Measurements from ENCODE around the gene CYSLTR2.

CYSLTR2 gene

DNA sequence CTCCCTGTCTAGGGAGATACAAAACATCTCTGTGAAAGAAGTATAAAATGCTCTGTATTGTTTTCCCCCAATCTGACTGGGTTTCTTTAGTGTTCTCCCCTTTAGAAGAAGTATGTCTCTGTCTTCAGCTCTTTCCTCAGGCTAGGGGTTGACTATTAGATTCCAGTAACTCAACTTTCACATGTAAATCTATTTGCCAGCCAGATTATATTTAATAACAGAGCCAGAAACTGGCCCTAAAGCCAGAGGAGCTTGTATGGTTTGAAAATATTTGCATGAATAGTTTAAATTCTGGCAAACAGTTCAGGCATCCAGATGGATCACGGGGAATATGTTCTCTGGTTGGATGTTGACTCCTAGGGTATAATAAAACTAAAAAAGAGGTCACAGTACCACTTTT lies 22.3 kb upstream of the CYSLTR2 start:
- CTCF ChIA-PET: interaction anchor here (1.7 kb wide), 1 partner anchor 10 kb away, joined by 5 read pairs; no protein-coding TSS in a partner anchor
- POLR2A ChIA-PET: no interaction called here
- TF ChIP-seq, protein P1, sequence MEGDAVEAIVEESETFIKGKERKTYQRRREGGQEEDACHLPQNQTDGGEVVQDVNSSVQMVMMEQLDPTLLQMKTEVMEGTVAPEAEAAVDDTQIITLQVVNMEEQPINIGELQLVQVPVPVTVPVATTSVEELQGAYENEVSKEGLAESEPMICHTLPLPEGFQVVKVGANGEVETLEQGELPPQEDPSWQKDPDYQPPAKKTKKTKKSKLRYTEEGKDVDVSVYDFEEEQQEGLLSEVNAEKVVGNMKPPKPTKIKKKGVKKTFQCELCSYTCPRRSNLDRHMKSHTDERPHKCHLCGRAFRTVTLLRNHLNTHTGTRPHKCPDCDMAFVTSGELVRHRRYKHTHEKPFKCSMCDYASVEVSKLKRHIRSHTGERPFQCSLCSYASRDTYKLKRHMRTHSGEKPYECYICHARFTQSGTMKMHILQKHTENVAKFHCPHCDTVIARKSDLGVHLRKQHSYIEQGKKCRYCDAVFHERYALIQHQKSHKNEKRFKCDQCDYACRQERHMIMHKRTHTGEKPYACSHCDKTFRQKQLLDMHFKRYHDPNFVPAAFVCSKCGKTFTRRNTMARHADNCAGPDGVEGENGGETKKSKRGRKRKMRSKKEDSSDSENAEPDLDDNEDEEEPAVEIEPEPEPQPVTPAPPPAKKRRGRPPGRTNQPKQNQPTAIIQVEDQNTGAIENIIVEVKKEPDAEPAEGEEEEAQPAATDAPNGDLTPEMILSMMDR (IDR thresholded peaks at IDR 0.05; ENCODE audit: control extremely low read depth, extremely low read depth, low read depth, missing control alignments): no peak
- DNase-seq (ENCODE audit: extremely low spot score): no peak

DNA sequence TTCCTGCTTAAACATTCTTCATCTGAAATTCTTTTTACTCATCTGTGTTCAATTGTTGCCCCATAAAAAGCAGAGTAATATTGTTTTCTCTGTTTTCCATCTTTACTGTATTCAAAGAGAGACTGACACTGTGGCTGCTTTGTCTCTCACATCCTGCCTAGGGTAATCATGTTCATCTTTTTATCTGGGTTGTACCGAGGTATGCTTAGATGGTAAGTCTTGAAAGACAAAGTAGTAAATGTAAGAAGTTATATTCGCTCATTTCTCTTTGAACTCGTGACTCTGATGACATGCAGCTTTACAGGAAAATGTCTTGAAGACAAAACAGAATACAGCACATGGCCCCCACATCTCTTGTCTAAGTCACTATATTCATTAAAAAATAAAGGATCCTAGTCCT lies 20.0 kb upstream of the CYSLTR2 start:
- DNase-seq (ENCODE audit: extremely low spot score): no peak
- ChIA-PET CTCF (interaction anchor here (1.6 kb wide), 1 partner anchor 135 kb away, joined by 3 read pairs; no protein-coding TSS in a partner anchor), POLR2A (no interaction called here)
- TF ChIP-seq, protein P1 (IDR thresholded peaks at IDR 0.05; ENCODE audit: control extremely low read depth, extremely low read depth, low read depth, missing control alignments): no peak

DNA sequence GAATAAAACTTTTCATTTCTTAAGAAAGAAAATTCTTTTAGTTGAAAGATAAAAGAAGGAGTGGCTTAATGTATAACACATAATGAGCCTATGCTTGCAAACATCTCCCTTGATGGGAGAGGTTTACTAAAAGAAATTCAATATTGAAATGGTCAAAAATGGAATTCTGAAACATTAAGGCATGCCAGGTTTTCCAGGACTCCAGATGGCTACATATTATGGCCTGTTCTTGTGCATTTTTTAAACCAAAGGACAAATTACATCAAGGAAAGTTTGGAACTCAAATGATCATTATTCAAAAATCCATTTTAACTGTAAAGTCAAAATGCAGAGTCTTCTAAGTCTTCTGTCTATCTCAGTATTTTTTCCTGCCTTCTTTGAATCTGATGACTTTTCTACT lies 19.1 kb upstream of the CYSLTR2 start:
- CTCF ChIA-PET: no interaction called here
- TF ChIP-seq, protein P1 (IDR thresholded peaks at IDR 0.05; ENCODE audit: control extremely low read depth, extremely low read depth, low read depth, missing control alignments): no peak
- POLR2A ChIA-PET: no interaction called here
- no peak for DNase-seq (ENCODE audit: extremely low spot score)

DNA sequence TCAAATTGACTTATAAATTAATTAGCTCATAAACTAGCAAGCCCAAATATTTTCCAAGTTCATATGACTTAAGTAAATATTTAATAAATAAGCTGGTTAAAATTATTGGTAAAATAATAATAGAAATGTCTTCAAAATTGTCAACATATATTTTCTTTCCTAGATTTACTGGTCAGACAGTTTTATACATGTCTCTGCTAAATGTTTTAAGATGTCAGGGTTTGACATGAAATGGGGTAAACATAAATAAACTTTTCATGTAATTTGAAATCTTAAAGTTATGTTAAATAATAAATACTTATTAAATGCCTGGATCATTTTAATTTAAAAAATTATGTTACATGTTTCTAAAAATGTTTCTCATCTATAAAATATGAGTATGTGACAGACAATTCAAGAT lies 18.3 kb upstream of the CYSLTR2 start:
- CTCF ChIA-PET: interaction anchor here (0.7 kb wide), 1 partner anchor 10 kb away, joined by 3 read pairs; no protein-coding TSS in a partner anchor
- POLR2A ChIA-PET: no interaction called here
- no peak for DNase-seq (ENCODE audit: extremely low spot score)
- TF ChIP-seq, protein P1 (IDR thresholded peaks at IDR 0.05; ENCODE audit: control extremely low read depth, extremely low read depth, low read depth, missing control alignments): no peak

DNA sequence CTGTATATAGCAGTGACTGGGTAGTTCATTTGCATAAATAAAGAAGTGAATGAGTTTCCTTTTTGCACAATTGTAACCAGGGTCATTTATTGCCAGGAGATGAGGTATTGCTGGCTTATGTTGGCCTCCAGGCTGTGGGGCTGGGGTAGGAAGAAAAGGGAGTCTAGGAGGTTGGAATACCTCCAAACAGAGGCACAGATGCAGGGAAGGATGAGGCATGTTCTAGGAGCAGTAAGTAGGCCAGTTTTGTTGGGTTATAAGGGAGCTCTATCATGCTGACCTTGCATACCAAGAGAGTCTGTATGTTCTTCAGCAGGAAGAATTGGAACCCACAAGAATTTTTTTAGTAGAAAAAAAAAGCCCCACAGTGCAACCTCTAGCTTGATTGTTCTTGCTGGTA lies 17.2 kb upstream of the CYSLTR2 start:
- DNase-seq (ENCODE audit: extremely low spot score): no peak
- TF ChIP-seq, protein P1 (IDR thresholded peaks at IDR 0.05; ENCODE audit: control extremely low read depth, extremely low read depth, low read depth, missing control alignments): no peak
- CTCF ChIA-PET: interaction anchor here (1.2 kb wide), 1 partner anchor 604 kb away, joined by 3 read pairs; no protein-coding TSS in a partner anchor
- POLR2A ChIA-PET: no interaction called here

DNA sequence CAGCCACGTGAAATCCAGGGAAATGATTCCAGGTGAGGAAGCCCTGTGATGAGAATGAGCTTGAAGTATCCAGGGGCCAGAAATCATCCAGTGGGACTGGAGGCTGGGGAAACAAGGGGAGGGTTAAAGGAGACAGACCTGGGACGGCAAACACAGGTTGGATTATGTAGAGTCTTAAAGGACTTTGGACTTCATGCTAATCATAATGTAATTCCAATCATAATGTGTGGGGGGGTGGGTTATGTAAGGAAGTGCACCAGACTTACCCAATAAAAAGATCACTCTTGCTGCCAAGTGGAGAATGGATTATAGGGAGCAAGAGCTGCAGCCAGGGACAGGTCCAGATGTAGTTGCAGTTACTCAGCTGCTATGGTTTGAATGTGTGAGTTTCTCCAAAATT lies 16.1 kb upstream of the CYSLTR2 start:
- DNase-seq (ENCODE audit: extremely low spot score): no peak
- ChIA-PET CTCF (interaction anchor here (1.0 to 1.2 kb wide), 2 partner anchors 12 to 603 kb away, joined by 3 read pairs; no protein-coding TSS in a partner anchor), POLR2A (no interaction called here)
- TF ChIP-seq, protein P1 (IDR thresholded peaks at IDR 0.05; ENCODE audit: control extremely low read depth, extremely low read depth, low read depth, missing control alignments): no peak
